Lung (tissue), 12 donors: ENCODE results near the gene ZNF276. TPM values are rescaled to one million over a fixed set of nuclear protein-coding genes. Genes with fewer than 3 reads are reported as not detected.
"Not testable (repeated sequence)": the region's sequence is repeated elsewhere in the genome, so short reads cannot be mapped to it uniquely, and the experiment has no call there.

Source experiments
- ATAC-seq: fragments of 200-7000 bp; cut with Tn5 transposase; one replicate; pipeline ENCODE4 v1.9.1; 2020; ENCODE audit warnings: moderate number of reproducible peaks; ENCODE audit not compliant: insufficient read depth, low FRiP score
- DNase-seq, 3 donors: peaks; one replicate each; pipeline ENCODE4 v3.0.0-alpha.2; 2013 to 2017
- H3K27ac ChIP-seq, 2 donors: one replicate each; pipeline ENCODE4 v1.5.1; 2013; ENCODE audit warnings: mild to moderate bottlenecking in 2 of 2, moderate library complexity in 2 of 2, control low read depth in 1 of 2, inconsistent platforms in 1 of 2, low read depth in 1 of 2, low read length in 1 of 2
- H3K27me3 ChIP-seq, 3 donors: one replicate each; pipeline ENCODE4 v1.5.1; 2013; ENCODE audit warnings: low read length in 2 of 3; ENCODE audit not compliant: control insufficient read depth in 3 of 3, insufficient read depth in 3 of 3
- H3K36me3 ChIP-seq, 4 donors: one replicate each; pipeline ENCODE4 v1.5.1; 2013; ENCODE audit warnings: low read length in 4 of 4, mild to moderate bottlenecking in 1 of 4, moderate library complexity in 1 of 4; ENCODE audit not compliant: control insufficient read depth in 4 of 4, insufficient read depth in 4 of 4
- H3K4me1 ChIP-seq, 5 donors: one replicate each; pipeline ENCODE4 v1.5.1; 2013; ENCODE audit warnings: low read length in 5 of 5, mild to moderate bottlenecking in 2 of 5, moderate library complexity in 1 of 5; ENCODE audit not compliant: control insufficient read depth in 5 of 5, insufficient read depth in 5 of 5
- H3K4me3 ChIP-seq: one replicate; pipeline ENCODE4 v1.5.1; 2013; ENCODE audit warnings: mild to moderate bottlenecking, control low read depth, moderate library complexity
- H3K9ac ChIP-seq, 2 donors: one replicate each; pipeline ENCODE4 v1.5.1; 2013; ENCODE audit warnings: low read length in 2 of 2, control low read depth in 1 of 2; ENCODE audit not compliant: insufficient read depth in 1 of 2
- H3K9me3 ChIP-seq, 4 donors: one replicate each; pipeline ENCODE4 v1.5.1; 2013; ENCODE audit warnings: low read length in 3 of 4, mild to moderate bottlenecking in 1 of 4, moderate library complexity in 1 of 4; ENCODE audit not compliant: control insufficient read depth in 4 of 4, insufficient read depth in 3 of 4
- WGBS, 2 donors: extraction: QIAGEN DNeasy Blood & Tissue Kit; methylation state at CpG; one replicate each; pipeline ENCODE4 v1.1.7; 2013; 5-methylcytosine and 5-hydroxymethylcytosine counted together
- polyA plus RNA-seq, 2 donors: library from polyadenylated mRNA; stranded (reverse); fragments of 200-250 nt; gene quantifications; one replicate each; pipeline ENCODE4 v1.2.1, GENCODE V29; 2013
- total RNA-seq, 2 donors: library from RNA; depleted of rRNA in 1 of 2; stranded (reverse); fragments of >200 nt in 1 of 2; gene quantifications; one replicate each; pipeline ENCODE4 v1.2.1, GENCODE V29; 2014 to 2021
- TF ChIP-seq, protein P1 (sequence below): IDR thresholded peaks from 2 replicates; pipeline ENCODE4 v1.5.1; 2012; ENCODE audit warnings: mild to moderate bottlenecking; ENCODE audit errors: control extremely low read depth, extremely low read depth
- donor health status: control.
- donor health status: control.
- donor health status: Bipolar disorder and iron deficiency.
- donor health status: healthy.
- donor health status: DM: yes; HTN: yes; CAD: no.

Gene ZNF276
- total and polyA plus RNA-seq, 4 donors = 21.8 to 34.9 (median 25.0) TPM

DNA sequence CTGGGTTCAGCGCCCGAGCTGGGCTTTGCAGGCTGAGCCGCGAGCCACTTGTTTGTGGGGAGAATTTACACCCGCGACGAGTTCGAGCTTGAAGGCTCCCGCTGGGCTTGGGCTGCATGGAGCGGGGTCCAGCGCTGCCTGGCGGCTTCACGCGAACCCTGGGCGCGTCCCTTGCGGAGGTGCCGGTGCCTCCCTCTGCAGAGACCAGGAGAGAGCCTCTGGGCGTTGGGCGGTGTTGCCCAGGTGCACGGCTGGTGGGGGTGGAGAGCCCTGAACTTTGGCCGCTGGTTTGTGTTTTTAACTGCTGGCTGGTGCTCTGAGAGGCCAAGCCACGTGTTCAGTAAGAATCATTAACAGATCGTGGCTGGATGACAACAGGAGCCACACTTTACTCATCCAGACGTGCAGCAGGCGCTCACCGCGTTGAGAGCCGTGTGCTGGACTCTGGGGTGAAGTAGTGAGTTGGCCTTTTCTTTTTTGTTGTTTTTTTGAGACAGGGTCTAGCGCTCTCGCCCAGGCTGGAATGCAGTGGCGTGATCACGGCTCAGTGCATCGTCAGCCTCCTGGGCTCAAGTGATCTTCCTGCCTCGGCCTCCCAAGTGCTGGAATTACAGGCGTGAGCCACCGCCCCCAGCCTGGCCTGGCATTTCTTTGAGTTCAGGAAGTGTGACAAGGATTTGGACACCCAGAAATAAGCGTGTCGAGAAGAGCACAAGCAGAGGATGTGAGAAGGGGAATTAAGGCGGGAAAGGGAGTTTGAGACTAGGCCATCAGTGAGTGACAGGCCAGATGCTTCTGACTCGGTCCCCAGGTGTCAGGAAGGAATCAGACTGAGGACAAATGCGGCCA lies 34.0 kb upstream of the ZNF276 start:
- Histone ChIP-seq H3K9me3 (peaks cover 0 to 3% (median 0%) of the 10 kb centered on the region in 4 donors), H3K4me1 (peaks cover 0 to 9% (median 4%) of the 10 kb centered on the region in 5 donors), H3K27ac (peak overlapping the region; percentile 37 to 95), H3K36me3 (peaks cover 2 to 23% (median 13%) of the 10 kb centered on the region in 4 donors), H3K27me3 (no peaks in the 10 kb centered on the region), H3K4me3 (peak overlapping the region; percentile 92), H3K9ac (peak overlapping the region; percentile 19 to 65)
- 10 to 16% methylated on average over 40 to 42 of the region's 42 CpGs for WGBS, 2 donors
- ATAC-seq (peak; percentile 32), DNase-seq (peak; percentile 18 to 48 (median 47))
- TF ChIP-seq, protein P1, sequence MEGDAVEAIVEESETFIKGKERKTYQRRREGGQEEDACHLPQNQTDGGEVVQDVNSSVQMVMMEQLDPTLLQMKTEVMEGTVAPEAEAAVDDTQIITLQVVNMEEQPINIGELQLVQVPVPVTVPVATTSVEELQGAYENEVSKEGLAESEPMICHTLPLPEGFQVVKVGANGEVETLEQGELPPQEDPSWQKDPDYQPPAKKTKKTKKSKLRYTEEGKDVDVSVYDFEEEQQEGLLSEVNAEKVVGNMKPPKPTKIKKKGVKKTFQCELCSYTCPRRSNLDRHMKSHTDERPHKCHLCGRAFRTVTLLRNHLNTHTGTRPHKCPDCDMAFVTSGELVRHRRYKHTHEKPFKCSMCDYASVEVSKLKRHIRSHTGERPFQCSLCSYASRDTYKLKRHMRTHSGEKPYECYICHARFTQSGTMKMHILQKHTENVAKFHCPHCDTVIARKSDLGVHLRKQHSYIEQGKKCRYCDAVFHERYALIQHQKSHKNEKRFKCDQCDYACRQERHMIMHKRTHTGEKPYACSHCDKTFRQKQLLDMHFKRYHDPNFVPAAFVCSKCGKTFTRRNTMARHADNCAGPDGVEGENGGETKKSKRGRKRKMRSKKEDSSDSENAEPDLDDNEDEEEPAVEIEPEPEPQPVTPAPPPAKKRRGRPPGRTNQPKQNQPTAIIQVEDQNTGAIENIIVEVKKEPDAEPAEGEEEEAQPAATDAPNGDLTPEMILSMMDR = no peak

DNA sequence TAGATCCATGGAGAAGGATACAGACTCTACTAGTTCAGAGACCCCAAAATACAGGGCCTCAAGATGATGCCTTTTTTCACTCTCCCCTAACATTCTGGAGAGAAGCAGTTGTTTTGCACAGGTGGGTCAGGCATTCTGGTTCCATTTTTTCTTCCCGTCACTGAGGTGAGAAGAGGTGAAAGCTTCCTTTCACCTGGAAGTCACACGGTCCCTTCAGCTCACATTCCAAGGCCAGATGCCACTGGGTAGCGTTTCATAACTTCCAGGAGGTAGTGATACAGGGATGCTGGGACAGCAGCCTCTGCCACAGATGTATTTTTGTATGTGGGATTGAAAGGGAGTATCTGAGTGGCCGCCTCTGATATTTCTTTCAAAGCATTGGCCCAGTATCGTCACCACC lies 32.9 kb upstream of the ZNF276 start:
- WGBS, 2 donors = 94 to 96% methylated on average over 5 of the region's 5 CpGs
- Histone ChIP-seq H3K9ac (no peak overlapping the region), H3K27me3 (no peaks in the 10 kb centered on the region), H3K36me3 (peaks cover 4 to 25% (median 16%) of the 10 kb centered on the region in 4 donors), H3K27ac (no peak overlapping the region), H3K4me3 (no peak overlapping the region), H3K4me1 (peaks cover 0 to 9% (median 4%) of the 10 kb centered on the region in 5 donors), H3K9me3 (peaks cover 0 to 3% (median 0%) of the 10 kb centered on the region in 4 donors)
- ATAC-seq (no peak), DNase-seq (no peak)
- TF ChIP-seq, protein P1 = no peak

DNA sequence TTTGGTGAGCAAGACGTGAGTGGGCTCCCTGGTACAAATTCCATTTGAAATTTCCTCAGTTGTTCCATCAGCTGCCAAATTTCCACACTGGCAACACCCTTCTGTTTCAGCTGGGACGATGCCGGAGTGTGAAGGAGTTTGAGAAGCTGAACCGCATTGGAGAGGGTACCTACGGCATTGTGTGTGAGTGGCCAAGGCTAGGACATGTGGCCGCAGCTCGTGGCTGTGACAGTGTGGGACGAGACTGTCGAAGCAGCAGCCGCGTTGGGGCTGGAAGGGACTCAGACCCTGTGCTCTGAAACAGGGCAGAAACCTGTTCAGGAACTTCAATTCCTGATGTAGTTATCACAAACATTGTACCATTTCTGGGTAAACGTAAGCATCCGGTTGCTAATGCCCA lies 32.2 kb upstream of the ZNF276 start:
- Histone ChIP-seq H3K36me3 (peaks cover 4 to 33% (median 20%) of the 10 kb centered on the region in 4 donors), H3K4me3 (no peak overlapping the region), H3K4me1 (peaks cover 0 to 9% (median 4%) of the 10 kb centered on the region in 5 donors), H3K9me3 (peaks cover 0 to 3% (median 0%) of the 10 kb centered on the region in 4 donors), H3K9ac (no peak overlapping the region), H3K27ac (no peak overlapping the region), H3K27me3 (no peaks in the 10 kb centered on the region)
- no peak for DNase-seq
- TF ChIP-seq, protein P1 = no peak
- WGBS, 2 donors = 96 to 98% methylated on average over 13 of the region's 13 CpGs
- ATAC-seq = no peak

DNA sequence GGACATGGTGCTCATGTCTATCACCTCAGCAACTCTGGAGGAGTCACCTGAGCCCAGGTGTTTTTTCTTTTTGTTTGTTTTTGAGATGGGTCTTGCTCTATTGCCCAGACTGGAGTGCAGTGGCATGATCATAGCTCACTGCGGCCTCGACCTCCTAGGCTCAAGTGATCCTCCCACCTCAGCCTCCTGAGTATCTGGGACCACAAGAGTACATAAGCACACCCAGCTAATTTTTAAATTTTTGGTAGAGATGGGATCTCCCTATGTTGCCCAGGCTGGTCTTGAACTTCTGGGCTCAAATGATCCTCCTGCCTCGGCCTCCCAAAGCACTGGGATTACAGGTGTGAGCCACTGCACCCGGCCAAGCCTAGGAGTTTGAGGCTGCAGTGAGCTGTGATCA lies 31.7 kb upstream of the ZNF276 start:
- not testable (repeated sequence) for H3K27me3 ChIP-seq, H3K4me3 ChIP-seq, H3K9me3 ChIP-seq, H3K27ac ChIP-seq, ATAC-seq, DNase-seq, H3K4me1 ChIP-seq, H3K9ac ChIP-seq
- WGBS, 2 donors = 95 to 100% methylated on average over 4 of the region's 4 CpGs
- peaks cover 4 to 35% (median 22%) of the 10 kb centered on the region in 4 donors for H3K36me3 ChIP-seq
